Neuronal stem cell (in vitro differentiated cells): ENCODE results near the gene TRIM7.
"Not testable (repeated sequence)": the region's sequence is repeated elsewhere in the genome, so short reads cannot be mapped to it uniquely, and the experiment has no call there.

Experiments used
- DNase-seq: peaks from one replicate; pipeline ENCODE4 v3.0.0-alpha.2; 2013; ENCODE audit warnings: low spot score
- H2AFZ ChIP-seq: one replicate; pipeline ENCODE4 v1.6.1; 2013; ENCODE audit warnings: mild to moderate bottlenecking, low read length, inconsistent platforms
- H2AK5ac ChIP-seq: 2 replicates; pipeline ENCODE4 v1.6.1; 2013; ENCODE audit warnings: low read depth, mild to moderate bottlenecking, inconsistent platforms, low read length, moderate library complexity, mixed read lengths
- H2BK120ac ChIP-seq: 2 replicates; pipeline ENCODE4 v1.6.1; 2013; ENCODE audit warnings: low read depth, mild to moderate bottlenecking, inconsistent platforms, low read length, moderate library complexity, mixed read lengths
- H2BK12ac ChIP-seq: one replicate; pipeline ENCODE4 v1.6.1; 2013; ENCODE audit warnings: low read length, inconsistent platforms
- H2BK15ac ChIP-seq: 2 replicates; pipeline ENCODE4 v1.6.1; 2013; ENCODE audit warnings: mild to moderate bottlenecking, low read length, inconsistent platforms, mixed read lengths
- H2BK5ac ChIP-seq: one replicate; pipeline ENCODE4 v1.6.1; 2013; ENCODE audit warnings: inconsistent platforms, mild to moderate bottlenecking, low read length, moderate library complexity
- H3K14ac ChIP-seq: one replicate; pipeline ENCODE4 v1.6.1; 2013; ENCODE audit warnings: low read length, inconsistent platforms
- H3K18ac ChIP-seq: 2 replicates; pipeline ENCODE4 v1.6.1; 2013; ENCODE audit warnings: low read length, inconsistent platforms
- H3K23ac ChIP-seq: 2 replicates; pipeline ENCODE4 v1.6.1; 2013; ENCODE audit warnings: low read depth, mild to moderate bottlenecking, mixed read lengths, low read length, inconsistent platforms; ENCODE audit not compliant: poor library complexity
- H3K27ac ChIP-seq: replicated peaks from 3 replicates; pipeline ENCODE4 v1.5.1; 2013; ENCODE audit warnings: low read length, inconsistent platforms
- H3K27me3 ChIP-seq, 3 experiments: 2 replicates each; pipeline ENCODE4 v1.6.1; 2013; ENCODE audit warnings: low read length in 3 of 3, mild to moderate bottlenecking in 2 of 3, inconsistent platforms in 1 of 3, low read depth in 1 of 3, mixed read lengths in 1 of 3, moderate library complexity in 1 of 3; ENCODE audit not compliant: control insufficient read depth in 3 of 3, insufficient read depth in 3 of 3
- H3K36me3 ChIP-seq, 2 donors: replicated peaks in 1 of 2; 2 replicates each; pipeline ENCODE4 v1.6.1; 2013; ENCODE audit warnings: low read length in 2 of 2; ENCODE audit not compliant: control insufficient read depth in 2 of 2, insufficient read depth in 2 of 2
- H3K4ac ChIP-seq: 2 replicates; pipeline ENCODE4 v1.6.1; 2013; ENCODE audit warnings: inconsistent platforms, mild to moderate bottlenecking, low read length, moderate library complexity
- H3K4me1 ChIP-seq, 2 donors: 1 replicate in 1 of 2; 2 replicates in 1 of 2; pipeline ENCODE4 v1.6.1; 2013; ENCODE audit warnings: low read length in 2 of 2, low read depth in 1 of 2; ENCODE audit not compliant: control insufficient read depth in 2 of 2, insufficient read depth in 1 of 2
- H3K4me2 ChIP-seq: one replicate; pipeline ENCODE4 v1.6.1; 2013; ENCODE audit warnings: mild to moderate bottlenecking, low read length, inconsistent platforms; ENCODE audit not compliant: insufficient read depth, poor library complexity, severe bottlenecking
- H3K4me3 ChIP-seq, 2 donors: 2 replicates each; pipeline ENCODE4 v1.5.1; 2013; ENCODE audit warnings: low read length in 2 of 2, mild to moderate bottlenecking in 2 of 2, inconsistent platforms in 1 of 2, moderate library complexity in 1 of 2
- H3K79me1 ChIP-seq: one replicate; pipeline ENCODE4 v1.6.1; 2013; ENCODE audit warnings: low read depth, mild to moderate bottlenecking, inconsistent platforms, low read length, moderate library complexity
- H3K9ac ChIP-seq: one replicate; pipeline ENCODE4 v1.6.1; 2013; ENCODE audit warnings: mild to moderate bottlenecking, low read depth, low read length, inconsistent platforms; ENCODE audit not compliant: poor library complexity
- H3K9me3 ChIP-seq, 2 donors: replicated peaks in 1 of 2; 2 replicates each; pipeline versions ENCODE3 to v1.6.1; 2013; ENCODE audit warnings: low read length in 2 of 2, mild to moderate bottlenecking in 2 of 2, inconsistent platforms in 1 of 2, low read depth in 1 of 2, mixed read lengths in 1 of 2, moderate library complexity in 1 of 2; ENCODE audit not compliant: control insufficient read depth in 2 of 2, insufficient read depth in 1 of 2
- H4K8ac ChIP-seq: one replicate; pipeline ENCODE4 v1.6.1; 2013; ENCODE audit warnings: low read depth, mild to moderate bottlenecking, inconsistent platforms, low read length, moderate library complexity
- H4K91ac ChIP-seq: one replicate; pipeline ENCODE4 v1.6.1; 2013; ENCODE audit warnings: low read length, low read depth, mild to moderate bottlenecking, inconsistent platforms; ENCODE audit not compliant: poor library complexity
- WGBS, 2 donors: extraction: QIAGEN DNeasy Blood & Tissue Kit; methylation state at CpG; one replicate each; pipeline ENCODE4 v1.1.7; 2013; ENCODE audit warnings: missing lambda C conversion rate in 2 of 2, mixed read lengths in 1 of 2; ENCODE audit not compliant: insufficient read length in 2 of 2, insufficient replicate concordance in 1 of 2; ENCODE audit errors: extremely low coverage in 2 of 2; 5-methylcytosine and 5-hydroxymethylcytosine counted together

Gene TRIM7

DNA sequence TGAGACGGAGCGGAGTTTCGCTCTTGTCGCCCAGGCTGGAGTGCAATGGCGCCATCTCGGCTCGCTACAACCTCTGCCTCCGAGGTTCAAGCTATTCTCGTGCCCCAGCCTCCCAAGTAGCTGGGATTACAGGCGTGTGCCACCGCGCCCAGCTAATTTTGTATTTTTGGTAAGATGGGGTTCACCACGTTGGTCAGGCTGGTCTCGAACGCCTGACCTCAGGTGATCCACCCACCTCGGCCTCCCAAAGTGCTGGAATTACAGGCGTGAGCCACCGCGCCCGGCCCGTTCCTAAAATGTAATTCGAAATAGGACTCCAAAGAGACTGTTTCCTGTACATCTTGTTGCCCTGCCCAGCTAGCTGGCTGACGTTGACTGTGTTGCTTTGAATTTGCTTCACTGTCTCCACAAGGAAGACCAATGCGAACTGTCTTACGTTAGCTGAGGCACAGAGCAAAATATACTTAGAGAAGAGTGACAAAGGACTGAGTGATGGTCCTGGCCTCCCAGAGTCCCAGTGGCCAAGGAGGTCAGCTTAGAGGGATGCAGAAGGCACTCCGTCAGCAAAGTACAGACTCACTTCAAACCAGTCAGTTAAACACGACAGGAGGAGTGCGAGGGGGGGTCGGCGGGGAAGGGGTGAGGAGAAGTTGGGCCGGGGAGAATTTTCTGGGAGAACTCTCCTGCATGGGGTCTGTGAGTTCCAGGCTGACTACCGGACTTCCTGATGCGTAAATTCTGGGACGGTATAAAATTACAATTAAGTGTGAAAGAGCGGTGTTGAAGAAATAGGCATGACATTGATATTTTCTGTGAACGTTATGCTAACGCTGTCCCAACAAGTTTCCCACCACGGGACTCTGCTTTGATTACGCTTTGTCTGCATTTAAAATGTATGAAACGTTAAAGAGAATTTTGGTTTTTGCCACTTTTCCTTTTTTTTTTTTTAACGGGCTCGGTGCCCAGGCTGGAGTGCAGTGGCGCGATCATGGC is 11.3 kb upstream of the TRIM7 start:
- H4K91ac ChIP-seq = no peak overlapping the region
- no peak overlapping the region for H3K9ac ChIP-seq
- H3K4ac ChIP-seq = no peak overlapping the region
- no peaks in the 10 kb centered on the region for H3K4me1 ChIP-seq
- H2BK5ac ChIP-seq = no peak overlapping the region
- H3K36me3 ChIP-seq = no peaks in the 10 kb centered on the region
- H3K27ac ChIP-seq = no peak overlapping the region
- no CpG with 5 or more reads among the region's 44 CpGs for WGBS, 2 donors
- peak overlapping the region in 1 of 2 donors; percentile 57 for H3K4me3 ChIP-seq
- H2BK15ac ChIP-seq = no peak overlapping the region
- no peak overlapping the region for H3K14ac ChIP-seq
- H2BK12ac ChIP-seq = no peak overlapping the region
- peak overlapping the region; percentile 39 for H2AFZ ChIP-seq
- no peaks in the 10 kb centered on the region for H3K9me3 ChIP-seq
- no peak overlapping the region for H3K18ac ChIP-seq
- H2BK120ac ChIP-seq = no peak overlapping the region
- H3K79me1 ChIP-seq = no peaks in the 10 kb centered on the region
- H3K27me3 ChIP-seq = peaks cover 0 to 20% (median 18%) of the 10 kb centered on the region in 3 experiments
- H4K8ac ChIP-seq = no peak overlapping the region
- no peak for DNase-seq
- H2AK5ac ChIP-seq = no peak overlapping the region
- no peak overlapping the region for H3K23ac ChIP-seq
- H3K4me2 ChIP-seq = peak overlapping the region; percentile 36

DNA sequence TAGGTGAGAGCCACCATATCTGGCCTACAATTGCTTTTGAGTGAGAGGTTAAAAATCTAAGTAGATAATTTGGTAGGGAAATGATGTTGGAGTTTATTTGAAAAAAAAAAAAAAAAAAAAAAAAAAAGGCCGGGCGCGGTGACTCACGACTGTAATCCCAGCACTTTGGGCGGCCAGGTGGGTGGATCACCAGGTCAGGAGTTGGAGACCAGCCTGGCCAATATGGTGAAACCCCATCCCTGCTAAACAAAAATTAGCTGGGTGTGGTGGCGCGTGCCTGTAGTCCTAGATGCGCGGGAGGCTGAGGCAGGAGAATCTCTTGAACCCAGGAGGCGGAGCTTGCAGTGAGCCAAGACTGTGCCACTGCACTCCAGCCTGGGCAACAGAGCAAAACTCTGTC is 9.3 kb upstream of the TRIM7 start:
- H2BK5ac ChIP-seq, H2BK120ac ChIP-seq, H3K4ac ChIP-seq, H2AFZ ChIP-seq, H3K9me3 ChIP-seq, H2AK5ac ChIP-seq, H2BK12ac ChIP-seq, H3K18ac ChIP-seq, H4K8ac ChIP-seq, H3K4me3 ChIP-seq, H3K9ac ChIP-seq, H2BK15ac ChIP-seq, H3K4me2 ChIP-seq, H3K27ac ChIP-seq, H3K14ac ChIP-seq, H3K23ac ChIP-seq, H3K79me1 ChIP-seq, H3K36me3 ChIP-seq, H3K4me1 ChIP-seq, DNase-seq, H4K91ac ChIP-seq: not testable (repeated sequence)
- H3K27me3 ChIP-seq = peaks cover 0 to 20% (median 18%) of the 10 kb centered on the region in 3 experiments
- no CpG with 5 or more reads among the region's 10 CpGs for WGBS, 2 donors

DNA sequence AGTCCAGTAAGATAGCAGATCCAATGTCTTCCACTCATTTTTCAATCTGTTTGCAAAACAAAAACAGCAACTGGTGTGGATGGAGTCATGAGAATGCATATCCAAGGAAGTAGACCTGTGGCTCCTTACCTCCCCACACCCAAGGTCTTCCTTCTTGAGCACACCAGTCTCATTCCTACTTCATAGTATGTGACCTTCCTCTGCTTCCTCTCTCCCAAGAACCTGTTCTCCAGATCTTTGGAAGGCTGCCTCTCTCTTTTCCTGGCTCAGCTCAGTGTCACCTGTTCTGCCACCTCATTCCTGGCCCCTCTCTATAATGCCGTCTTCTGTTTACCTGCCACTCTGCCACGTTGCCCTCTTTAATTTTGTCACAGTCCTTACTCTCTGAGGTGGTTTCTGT is 7.9 kb upstream of the TRIM7 start:
- Histone ChIP-seq H3K23ac (no peak overlapping the region), H3K4ac (no peak overlapping the region), H2BK15ac (no peak overlapping the region), H2BK12ac (no peak overlapping the region), H3K27ac (no peak overlapping the region), H3K36me3 (no peaks in the 10 kb centered on the region), H4K91ac (no peak overlapping the region), H3K4me1 (no peaks in the 10 kb centered on the region), H3K79me1 (no peaks in the 10 kb centered on the region), H3K9ac (no peak overlapping the region), H2AFZ (no peak overlapping the region), H3K14ac (no peak overlapping the region), H2AK5ac (no peak overlapping the region), H4K8ac (no peak overlapping the region), H2BK5ac (no peak overlapping the region), H3K9me3 (no peaks in the 10 kb centered on the region), H3K4me2 (no peak overlapping the region), H3K4me3 (no peak overlapping the region), H3K27me3 (peaks cover 0 to 20% (median 18%) of the 10 kb centered on the region in 3 experiments), H2BK120ac (no peak overlapping the region), H3K18ac (no peak overlapping the region)
- WGBS, 2 donors = no CpG with 5 or more reads among the region's 2 CpGs
- no peak for DNase-seq

DNA sequence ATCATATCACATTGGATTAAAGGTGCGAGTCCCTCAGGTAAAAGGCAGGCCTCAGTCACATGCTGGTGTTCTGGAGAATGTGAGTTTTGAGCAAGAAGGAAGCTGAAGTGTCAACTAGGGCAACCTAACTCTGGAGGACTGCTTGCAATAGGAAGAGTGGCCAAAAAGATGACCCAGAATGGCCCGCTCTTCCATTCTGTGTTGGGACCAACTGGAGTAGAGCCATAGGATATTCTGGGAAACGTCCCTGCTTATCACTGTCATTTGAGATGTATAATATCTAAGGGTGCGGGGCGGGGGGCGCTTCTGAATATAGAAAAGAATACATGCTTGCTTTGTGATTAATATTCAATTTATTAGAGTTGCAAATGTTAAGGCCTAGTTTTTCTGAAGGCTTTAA is 7.1 kb upstream of the TRIM7 start:
- no peaks in the 10 kb centered on the region for H3K36me3 ChIP-seq
- H3K79me1 ChIP-seq = no peaks in the 10 kb centered on the region
- no peak overlapping the region for H3K23ac ChIP-seq
- no peak for DNase-seq
- no CpG with 5 or more reads among the region's 6 CpGs for WGBS, 2 donors
- H3K4me3 ChIP-seq = no peak overlapping the region
- H3K4me2 ChIP-seq = no peak overlapping the region
- no peak overlapping the region for H2BK5ac ChIP-seq
- no peak overlapping the region for H2AK5ac ChIP-seq
- no peak overlapping the region for H2AFZ ChIP-seq
- no peak overlapping the region for H3K9ac ChIP-seq
- no peak overlapping the region for H4K91ac ChIP-seq
- no peak overlapping the region for H3K4ac ChIP-seq
- H2BK120ac ChIP-seq = no peak overlapping the region
- no peak overlapping the region for H4K8ac ChIP-seq
- H3K27ac ChIP-seq = no peak overlapping the region
- H3K9me3 ChIP-seq = no peaks in the 10 kb centered on the region
- no peak overlapping the region for H2BK15ac ChIP-seq
- H3K14ac ChIP-seq = no peak overlapping the region
- H3K18ac ChIP-seq = no peak overlapping the region
- peaks cover 0 to 20% (median 18%) of the 10 kb centered on the region in 3 experiments for H3K27me3 ChIP-seq
- H3K4me1 ChIP-seq = peaks cover 0 to 2% of the 10 kb centered on the region in 2 donors
- H2BK12ac ChIP-seq = no peak overlapping the region
